SHP77 treated with DMSO at 0.1 percent for 48 hours (cell line): ENCODE data around the gene MID1.

Experiments used
- DNase-seq: peaks from one replicate; lab custom pipeline; 2025; lab: John Stamatoyannopoulos, UW

Gene MID1

GRCh38 chrX:10620121-10620699 is at the start of gene MID1:
Gene MID1 (minus strand): TSS chrX:10620585. CDS start chrX:10567547, 53,038 bp downstream.
- DNase-seq, result no peak

- DNase-seq, result no peak
These were observed 46.8 kb upstream of the MID1 start for GRCh38 chrX:10667143-10667542.

GRCh38 chrX:10666102-10666501 is 45.7 kb upstream of the MID1 start:
- no peak for DNase-seq

GRCh38 chrX:10665681-10666080 is 45.3 kb upstream of the MID1 start:
- no peak for DNase-seq

GRCh38 chrX:10660171-10660570 is 39.8 kb upstream of the MID1 start:
- DNase-seq, result no peak

GRCh38 chrX:10656214-10656613 is 35.8 kb upstream of the MID1 start:
- DNase-seq, result peak; percentile 84

GRCh38 chrX:10654960-10655359 is 34.6 kb upstream of the MID1 start:
- DNase-seq, result no peak

- no peak for DNase-seq
These were observed 32.9 kb upstream of the MID1 start for GRCh38 chrX:10653302-10653701.

GRCh38 chrX:10649265-10649664 is 28.9 kb upstream of the MID1 start:
- no peak for DNase-seq

GRCh38 chrX:10648614-10649013 is 28.2 kb upstream of the MID1 start:
- DNase-seq, result no peak

GRCh38 chrX:10636851-10637250 is 16.5 kb upstream of the MID1 start:
- no peak for DNase-seq

GRCh38 chrX:10636337-10636736 is 16.0 kb upstream of the MID1 start:
- DNase-seq, result no peak

GRCh38 chrX:10634392-10635161 is 14.2 kb upstream of the MID1 start:
- DNase-seq, result no peak

- DNase-seq, result peak; percentile 3
These were observed 13.3 kb upstream of the MID1 start for GRCh38 chrX:10633722-10634121.

GRCh38 chrX:10631416-10632145 is 11.2 kb upstream of the MID1 start:
- no peak for DNase-seq

GRCh38 chrX:10630320-10630719 is 9.9 kb upstream of the MID1 start:
- no peak for DNase-seq

- DNase-seq, result no peak
These were observed 9.5 kb upstream of the MID1 start for GRCh38 chrX:10629905-10630304.

GRCh38 chrX:10628906-10629305 is 8.5 kb upstream of the MID1 start:
- DNase-seq, result no peak

- DNase-seq, result no peak
These were observed 1.8 kb upstream of the MID1 start for GRCh38 chrX:10622197-10622596.

GRCh38 chrX:10619425-10620046 is 849 bp downstream of the MID1 start:
- no peak for DNase-seq

GRCh38 chrX:10618961-10619360 is 1.4 kb downstream of the MID1 start:
- DNase-seq, result no peak

GRCh38 chrX:10617999-10618351 is 2.4 kb downstream of the MID1 start:
- peak; percentile 31 for DNase-seq
